HPDE6-E6E7 (cell line): ENCODE measurements around the gene ELAVL4.
"Not testable (repeated sequence)": the region's sequence is repeated elsewhere in the genome, so short reads cannot be mapped to it uniquely, and the experiment has no call there.

Source experiments
- DNase-seq: peaks from one replicate; pipeline ENCODE4 v3.0.0; 2011; ENCODE audit warnings: missing footprints; ENCODE audit errors: extremely low spot score

The ELAVL4 gene

DNA sequence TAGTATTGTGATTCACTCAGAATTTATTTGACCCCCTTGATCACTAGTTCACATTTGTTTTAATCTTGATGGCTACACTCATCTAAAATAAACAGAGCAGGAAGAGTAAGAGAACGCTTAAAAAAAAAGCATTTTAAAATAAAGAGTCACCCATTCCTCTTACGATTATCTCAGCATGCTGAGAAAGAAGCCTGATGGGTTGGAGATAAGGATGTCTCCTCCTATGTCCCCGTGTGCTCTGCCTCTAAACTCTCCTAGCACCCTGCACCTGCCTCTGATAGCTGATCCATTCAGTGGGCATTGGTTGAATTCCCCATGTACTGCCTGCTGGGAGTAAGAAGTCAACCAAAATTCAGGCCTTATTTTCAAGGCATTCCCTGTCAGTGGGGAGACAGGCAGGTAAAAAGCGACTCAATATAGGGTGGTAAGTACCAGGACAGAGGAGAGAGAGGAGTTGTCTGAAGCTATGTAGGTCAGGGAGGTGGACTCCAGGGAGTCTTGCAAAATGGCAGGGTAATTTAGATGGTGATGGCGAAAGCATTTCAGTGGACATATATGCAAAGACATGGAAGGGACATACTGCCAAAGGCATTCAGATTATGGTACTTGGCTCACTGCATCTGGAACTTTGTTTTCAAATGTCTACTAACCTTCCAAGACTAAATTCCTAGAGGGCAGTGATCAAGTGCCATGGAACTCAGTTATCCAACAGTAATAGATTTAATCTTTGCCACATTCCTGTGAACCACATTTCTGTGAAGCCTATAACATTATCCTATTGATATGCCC, 18.4 kb downstream of the ELAVL4 start:
- DNase-seq, result no peak

- DNase-seq, result no peak
These were observed 20.5 kb downstream of the ELAVL4 start for GRCh38 chr1:50129201-50129600.

DNA sequence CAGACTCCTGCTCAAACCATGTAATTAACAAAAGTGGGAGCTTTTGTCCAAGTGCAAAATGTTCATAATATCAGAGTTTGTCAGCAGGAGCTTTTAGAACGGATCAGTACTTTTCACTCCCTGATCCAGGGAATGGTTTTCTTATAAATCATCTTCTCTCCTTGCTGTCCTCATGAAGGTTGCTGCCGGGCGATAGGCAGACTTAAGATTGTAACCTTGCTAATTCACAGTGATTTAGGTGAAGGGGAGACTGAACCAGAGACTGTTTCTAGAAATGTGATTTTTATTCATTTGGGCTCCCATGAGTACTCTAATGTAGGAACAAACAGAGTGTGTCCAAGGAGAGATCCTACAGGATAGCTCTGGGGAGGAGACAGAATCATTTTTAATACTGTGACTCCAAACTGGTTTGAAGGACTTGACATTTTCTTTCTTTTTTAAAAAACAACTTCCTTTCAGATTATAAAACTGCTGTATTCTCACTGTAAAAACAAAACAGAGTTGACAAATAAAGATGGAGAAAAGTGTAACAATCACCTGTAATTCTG, 23.7 kb downstream of the ELAVL4 start:
- DNase-seq, result no peak

DNA sequence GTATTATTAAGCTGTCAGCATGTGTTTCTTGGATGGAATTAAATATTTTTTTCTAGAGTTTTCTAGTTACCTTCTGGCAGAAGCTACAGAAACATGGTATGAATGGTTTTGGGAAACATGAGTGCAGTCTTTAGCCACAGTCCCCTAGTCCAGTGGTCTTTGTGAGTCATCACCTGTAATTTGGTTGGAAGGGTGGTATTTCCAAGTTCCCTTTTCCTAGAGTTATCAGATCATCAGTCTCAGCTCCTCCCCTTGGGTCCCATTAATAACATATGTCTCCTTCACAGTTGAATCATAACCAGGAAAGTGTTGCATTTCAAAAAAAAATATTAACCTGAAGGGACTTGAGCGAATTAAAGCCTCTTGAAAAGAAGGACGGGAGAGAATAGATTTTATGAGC, 27.0 kb downstream of the ELAVL4 start:
- DNase-seq, result no peak

DNA sequence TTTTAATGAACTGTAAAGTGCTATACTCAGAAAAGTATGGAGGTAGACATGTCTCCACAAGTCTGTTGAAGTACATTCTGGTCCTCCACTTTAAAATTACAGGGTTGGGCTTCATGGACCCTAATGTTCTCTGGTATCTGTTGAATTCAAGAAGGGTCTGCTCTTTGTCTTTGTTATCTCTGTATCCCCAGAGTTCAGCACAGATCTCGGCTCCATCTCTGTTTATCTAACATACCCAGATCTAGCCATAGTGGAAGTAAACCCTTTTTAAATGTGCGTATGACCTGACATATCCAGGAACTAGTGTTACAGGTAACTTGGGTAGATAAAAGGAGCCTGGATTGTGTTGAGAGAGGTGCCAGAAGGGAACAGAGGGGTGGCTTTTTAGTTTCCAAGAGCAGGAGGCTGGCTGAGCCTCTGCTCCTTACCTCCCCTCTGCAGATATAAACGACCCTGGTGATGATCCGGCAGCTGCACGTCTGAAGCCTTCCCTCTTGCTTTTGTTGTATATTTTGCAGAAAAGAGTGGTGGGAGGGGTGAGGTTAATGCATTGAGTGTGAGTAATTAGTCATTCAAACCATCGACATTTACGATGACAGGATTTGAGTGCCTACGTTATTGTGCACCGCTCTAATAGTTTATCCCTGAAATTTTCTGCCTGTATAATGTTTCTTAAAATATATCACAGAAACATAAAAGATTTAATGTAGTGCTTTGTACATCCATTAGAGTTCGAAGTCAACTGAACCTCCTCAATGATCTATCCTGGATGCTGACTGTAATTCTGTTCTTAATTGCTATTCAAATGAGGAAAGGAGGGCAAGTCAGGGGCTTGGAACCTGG, 30.8 kb downstream of the ELAVL4 start:
- DNase-seq, result no peak

DNA sequence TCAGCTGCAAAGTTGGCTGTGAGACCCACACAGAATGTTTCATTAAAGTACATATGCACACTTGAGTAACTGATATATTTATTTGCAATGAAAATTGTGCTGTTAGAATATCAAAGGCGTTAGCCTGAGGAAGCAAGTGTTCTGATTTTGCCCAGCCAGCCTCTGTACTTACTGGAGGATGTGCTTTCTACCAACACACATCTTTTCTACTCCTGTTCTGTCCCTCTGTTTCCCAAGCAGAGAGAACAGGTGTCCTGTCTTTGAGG, 31.4 kb downstream of the ELAVL4 start:
- DNase-seq, result no peak

DNA sequence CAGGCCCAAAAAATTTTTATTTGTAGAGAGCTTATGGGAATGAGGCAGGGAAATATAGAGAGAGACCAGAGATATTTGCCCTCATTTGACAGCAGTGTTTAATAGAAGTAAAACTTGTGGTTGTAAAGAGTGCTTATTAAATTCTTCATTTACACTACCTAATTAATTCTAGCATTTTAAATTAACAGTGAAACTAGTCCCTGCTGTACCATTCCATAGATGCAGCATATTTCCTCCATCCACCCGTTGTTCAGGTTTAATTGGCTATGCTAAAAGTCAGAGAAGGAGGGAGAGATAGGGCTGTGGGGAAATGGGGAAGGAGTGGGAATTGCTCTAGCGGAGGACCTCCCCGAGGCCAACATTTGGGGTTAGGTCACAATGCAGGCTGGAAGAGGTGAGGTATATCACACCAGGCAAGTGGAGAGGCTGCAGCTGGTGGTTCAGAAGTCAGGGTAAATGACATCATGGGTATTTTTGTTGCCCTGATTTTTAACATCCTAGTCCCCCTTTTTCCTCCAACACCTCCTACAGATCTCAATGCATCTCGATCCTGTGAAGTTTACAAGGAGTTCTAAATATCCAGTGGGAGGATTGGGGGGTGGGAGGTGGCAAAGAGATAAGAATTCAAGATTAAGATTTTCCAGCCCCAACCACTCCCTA, 38.6 kb downstream of the ELAVL4 start:
- DNase-seq, result no peak

- DNase-seq, result no peak
These were observed 39.6 kb downstream of the ELAVL4 start for GRCh38 chr1:50148142-50148923.

DNA sequence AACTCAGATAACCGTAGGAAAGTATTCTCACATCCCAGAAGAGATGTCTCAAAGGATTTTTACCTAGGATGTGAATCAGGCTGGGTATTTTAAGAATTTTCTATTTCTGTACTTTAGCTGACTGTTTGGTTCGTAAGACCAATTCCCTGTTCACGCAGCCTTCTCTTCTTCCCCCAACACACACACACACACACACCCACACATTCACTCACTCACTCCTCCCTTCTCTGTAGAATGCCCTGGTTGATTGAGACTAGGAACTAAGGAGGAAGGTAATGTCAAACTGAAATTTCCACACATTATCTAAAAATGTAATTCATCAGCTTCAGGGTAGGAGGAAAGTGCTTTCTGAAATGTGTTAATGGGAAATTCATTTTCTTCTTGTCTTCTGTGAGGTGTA, 43.5 kb downstream of the ELAVL4 start:
- DNase-seq, result no peak

DNA sequence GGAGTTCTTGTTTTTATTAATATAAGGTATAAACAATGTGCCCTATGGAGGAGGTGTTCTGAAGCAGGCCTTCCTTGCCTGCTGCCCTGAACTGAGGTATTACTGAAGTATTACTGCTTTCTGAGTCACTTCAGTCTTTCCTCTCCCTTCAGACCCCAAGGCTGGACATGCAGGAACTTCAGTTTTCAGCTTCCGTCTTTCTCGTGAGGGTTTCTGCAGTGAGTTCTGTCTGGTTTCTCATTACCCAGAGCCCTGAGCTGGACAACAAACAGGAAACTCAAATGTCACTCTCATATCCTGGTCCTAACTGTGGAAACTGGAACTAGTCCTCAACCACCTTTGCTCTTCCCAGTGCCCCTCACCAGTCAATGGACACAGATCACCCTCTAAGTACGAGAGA, 46.8 kb downstream of the ELAVL4 start:
- no peak for DNase-seq

- DNase-seq, result no peak
These were observed 47.7 kb downstream of the ELAVL4 start for GRCh38 chr1:50156241-50157010.

GRCh38 chr1:50157306-50157941, 48.7 kb downstream of the ELAVL4 start:
- no peak for DNase-seq

DNA sequence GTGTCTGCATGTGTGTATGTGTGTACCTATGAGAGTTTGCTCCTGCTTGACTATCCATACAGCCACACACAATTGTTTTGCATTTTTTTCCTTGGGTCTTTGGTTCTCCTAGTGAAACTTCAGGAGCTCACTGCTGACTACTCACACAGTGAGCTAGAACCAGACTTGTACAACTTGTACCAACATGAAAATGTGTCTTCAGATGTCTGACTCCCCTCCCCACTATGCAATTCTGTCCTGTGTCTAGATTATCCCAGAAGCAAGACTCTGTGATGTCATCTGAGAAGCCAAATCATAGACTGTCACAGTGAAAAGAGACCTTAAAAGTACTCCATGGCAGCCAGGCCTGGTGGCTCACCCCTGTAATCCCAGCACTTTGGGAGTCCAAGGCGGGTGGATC, 49.7 kb downstream of the ELAVL4 start:
- DNase-seq, result no peak

- DNase-seq, result no peak
These were observed 55.0 kb downstream of the ELAVL4 start for GRCh38 chr1:50163680-50164079.

GRCh38 chr1:50166351-50166750, 57.6 kb downstream of the ELAVL4 start:
- not testable (repeated sequence) for DNase-seq

GRCh38 chr1:50172299-50172698, 63.6 kb downstream of the ELAVL4 start:
- DNase-seq, result no peak

DNA sequence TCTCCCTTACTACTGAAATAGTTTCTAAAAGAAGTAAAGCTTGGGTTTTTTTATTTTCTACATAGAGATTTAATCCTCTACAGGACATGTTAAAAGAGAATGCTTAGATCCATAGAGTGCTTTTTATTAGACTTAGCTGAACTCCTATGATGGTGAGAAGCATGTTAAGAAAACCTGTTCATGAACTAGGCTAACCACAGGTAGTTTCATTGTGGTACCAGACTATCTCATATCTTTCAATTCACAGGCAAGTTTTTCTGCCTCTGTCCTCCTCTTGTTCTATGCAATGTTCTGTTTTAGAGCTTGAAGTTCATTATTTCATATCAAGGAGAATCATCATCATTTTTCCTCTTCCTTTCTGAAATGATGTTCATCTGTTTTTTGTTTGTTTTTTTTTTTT, 65.4 kb downstream of the ELAVL4 start:
- DNase-seq, result no peak

DNA sequence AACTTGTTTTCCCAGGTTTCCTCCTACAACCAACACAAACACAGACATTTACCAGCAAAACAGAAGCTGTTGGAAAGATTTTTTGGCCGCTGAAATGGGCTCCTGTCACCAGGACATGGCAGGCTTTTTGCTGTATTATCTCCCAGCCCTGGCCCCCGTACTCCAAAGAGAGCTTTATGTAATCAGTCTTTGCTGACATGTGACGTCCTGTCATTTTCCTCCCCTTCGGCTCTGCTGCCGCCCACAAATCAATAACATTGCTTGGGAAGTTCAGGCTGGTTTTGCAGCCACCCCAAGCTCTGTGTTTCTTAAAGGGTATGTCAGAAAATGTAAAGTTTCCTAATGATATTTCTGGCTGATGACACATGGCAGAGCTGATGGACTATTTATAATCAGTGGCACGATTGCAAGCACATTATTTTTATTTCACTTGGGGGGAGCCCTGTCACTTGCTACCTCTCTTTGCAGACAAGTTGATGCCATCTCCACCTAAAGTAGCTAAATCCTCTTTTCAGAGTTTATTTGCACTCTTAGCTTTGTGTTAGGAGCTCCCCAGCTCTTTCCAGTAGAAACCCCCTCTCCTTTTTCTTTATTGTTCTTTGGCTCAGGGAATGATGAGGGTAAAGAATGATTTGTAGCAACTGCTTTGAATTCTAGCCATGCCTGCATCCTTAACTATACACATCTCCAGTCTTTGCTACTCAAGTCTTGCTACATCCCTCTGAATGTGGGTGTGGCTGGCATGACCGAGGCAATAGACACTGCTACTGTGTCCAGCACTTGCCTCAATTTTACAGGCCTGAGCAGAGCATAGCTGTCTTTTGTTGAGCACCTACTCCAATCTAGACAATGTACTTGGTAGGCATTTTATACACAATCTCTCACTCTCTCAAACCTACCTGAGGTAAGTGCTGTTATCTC, 67.3 kb downstream of the ELAVL4 start:
- no peak for DNase-seq

DNA sequence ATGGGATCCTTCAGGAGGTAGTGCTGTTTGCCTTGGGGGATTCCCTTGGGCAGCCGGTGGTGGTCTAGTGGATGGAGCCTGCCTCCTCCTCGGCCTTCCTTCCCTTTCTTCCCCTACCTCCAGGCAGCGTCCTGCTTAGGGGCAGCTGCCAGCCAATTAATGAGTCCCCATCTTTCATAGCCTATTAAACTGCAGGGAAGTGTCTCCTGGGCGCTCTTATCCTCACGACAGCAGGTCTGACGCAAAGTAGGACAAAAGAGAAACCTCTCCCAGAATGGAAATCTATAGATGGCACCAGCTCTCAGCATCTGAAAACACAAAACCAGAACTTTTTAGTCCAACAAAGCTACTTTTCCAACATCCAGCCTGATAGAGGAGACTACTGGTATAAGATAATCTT, 69.3 kb downstream of the ELAVL4 start:
- DNase-seq, result no peak
